Skeletal muscle tissue (tissue), 5 donors: ENCODE measurements around the gene PLBD1. TPM values are rescaled to one million over a fixed set of nuclear protein-coding genes. Genes with fewer than 3 reads are reported as not detected.

Experiments used
- H3K27ac ChIP-seq: one replicate; pipeline ENCODE4 v1.7.0; 2013; ENCODE audit warnings: mild to moderate bottlenecking, low read depth, low read length, inconsistent platforms
- H3K27me3 ChIP-seq, 3 donors: one replicate each; pipeline ENCODE4 v1.7.0; 2013; ENCODE audit warnings: low read length in 3 of 3; ENCODE audit not compliant: control insufficient read depth in 3 of 3, insufficient read depth in 3 of 3
- H3K36me3 ChIP-seq, 3 donors: one replicate each; pipeline ENCODE4 v1.7.0; 2013; ENCODE audit warnings: low read length in 3 of 3; ENCODE audit not compliant: control insufficient read depth in 3 of 3, insufficient read depth in 3 of 3
- H3K4me1 ChIP-seq, 3 donors: one replicate each; pipeline ENCODE4 v1.7.0; 2013; ENCODE audit warnings: low read length in 3 of 3, mild to moderate bottlenecking in 3 of 3; ENCODE audit not compliant: control insufficient read depth in 3 of 3, insufficient read depth in 3 of 3
- H3K4me3 ChIP-seq, 3 donors: one replicate each; pipeline ENCODE4 v1.7.0; 2013; ENCODE audit warnings: low read length in 3 of 3
- H3K9ac ChIP-seq, 3 donors: one replicate each; pipeline ENCODE4 v1.7.0; 2013; ENCODE audit warnings: low read length in 3 of 3, mild to moderate bottlenecking in 3 of 3, moderate library complexity in 2 of 3, low read depth in 1 of 3
- H3K9me3 ChIP-seq, 3 donors: one replicate each; pipeline ENCODE4 v1.7.0; 2013; ENCODE audit warnings: low read length in 3 of 3; ENCODE audit not compliant: control insufficient read depth in 3 of 3
- small RNA-seq: library from RNA; depleted of rRNA; stranded (forward); fragments of <200 nt; gene quantifications from one replicate; pipeline ENCODE3, GENCODE V24; 2014
- total RNA-seq: library from RNA; depleted of rRNA; stranded (reverse); fragments of >200 nt; gene quantifications from one replicate; pipeline ENCODE4 v1.2.3, GENCODE V29; 2014
- donor health status: Osteomylitis.

Gene PLBD1
- total RNA-seq, 1 donor from 2014 or later = 24.0 TPM

GRCh38 chr12:14473707-14474287 lies 93.9 kb downstream of the PLBD1 start:
- Histone ChIP-seq H3K4me3 (no peak overlapping the region), H3K9me3 (peaks cover 2 to 14% (median 5%) of the 10 kb centered on the region in 3 donors), H3K36me3 (peaks cover 7 to 57% (median 48%) of the 10 kb centered on the region in 3 donors), H3K27me3 (no peaks in the 10 kb centered on the region), H3K9ac (no peak overlapping the region), H3K4me1 (no peaks in the 10 kb centered on the region), H3K27ac (no peak overlapping the region)

GRCh38 chr12:14471497-14471896 lies 96.2 kb downstream of the PLBD1 start:
- H3K4me3 ChIP-seq = no peak overlapping the region
- peaks cover 2 to 47% (median 40%) of the 10 kb centered on the region in 3 donors for H3K36me3 ChIP-seq
- peaks cover 2 to 14% (median 5%) of the 10 kb centered on the region in 3 donors for H3K9me3 ChIP-seq
- no peaks in the 10 kb centered on the region for H3K4me1 ChIP-seq
- H3K27ac ChIP-seq = no peak overlapping the region
- H3K27me3 ChIP-seq = no peaks in the 10 kb centered on the region
- no peak overlapping the region for H3K9ac ChIP-seq

GRCh38 chr12:14460212-14460841 lies 107.4 kb downstream of the PLBD1 start:
- no peaks in the 10 kb centered on the region for H3K9me3 ChIP-seq
- H3K27me3 ChIP-seq = no peaks in the 10 kb centered on the region
- H3K4me3 ChIP-seq = no peak overlapping the region
- H3K36me3 ChIP-seq = peaks cover 9 to 26% (median 24%) of the 10 kb centered on the region in 3 donors
- no peak overlapping the region for H3K27ac ChIP-seq
- no peak overlapping the region for H3K9ac ChIP-seq
- H3K4me1 ChIP-seq = no peaks in the 10 kb centered on the region

- peaks cover 0 to 2% (median 0%) of the 10 kb centered on the region in 3 donors for H3K4me1 ChIP-seq
- H3K36me3 ChIP-seq = peaks cover 3 to 28% (median 19%) of the 10 kb centered on the region in 3 donors
- H3K9me3 ChIP-seq = no peaks in the 10 kb centered on the region
- H3K27me3 ChIP-seq = no peaks in the 10 kb centered on the region
- no peak overlapping the region for H3K9ac ChIP-seq
- H3K27ac ChIP-seq = no peak overlapping the region
- no peak overlapping the region for H3K4me3 ChIP-seq
Observed at GRCh38 chr12:14454098-14454907, 113.4 kb downstream of the PLBD1 start.

Small RNAs within 50 kb of the gene (small RNA-seq; reads per million reads assigned to genes)
- gene RN7SKP134 = not detected

Other genes with a start within 250 kb of the PLBD1 start
- 32.9 TPM for gene ATF7IP, start 202.2 kb downstream of the PLBD1 start, total RNA-seq
- gene GUCY2C, start 128.7 kb upstream of the PLBD1 start, total RNA-seq = not detected
- 7.8 TPM for gene WBP11, start 235.6 kb upstream of the PLBD1 start, total RNA-seq
- gene C12orf60, start 235.8 kb upstream of the PLBD1 start, total RNA-seq = 2.1 TPM
- gene SMCO3, start 246.3 kb upstream of the PLBD1 start, total RNA-seq = 0.52 TPM